ENCODE results near the gene CHAMP1.

Gene CHAMP1

DNA sequence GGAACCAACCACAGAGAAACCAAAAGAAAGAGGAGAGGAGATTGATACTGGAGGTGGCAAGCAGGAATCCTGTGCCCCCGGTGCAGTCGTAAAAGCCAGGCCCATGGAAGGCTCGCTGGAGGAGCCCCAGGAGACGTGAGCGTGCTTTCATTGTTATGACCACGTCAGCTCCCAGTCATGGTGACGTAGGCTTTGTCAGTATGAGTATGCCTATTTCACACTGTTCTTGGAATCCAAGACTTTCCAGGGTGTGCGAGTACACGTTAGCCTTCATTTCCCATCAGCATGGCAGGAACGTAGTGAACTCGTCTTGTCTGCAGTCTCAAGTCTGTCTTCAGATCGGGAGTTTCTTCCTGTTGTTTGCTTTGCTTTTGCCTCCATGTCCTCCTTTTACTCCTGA is 15.4 kb upstream of the CHAMP1 start:
- DNase-seq (ENCODE audit: low read depth in 2 of 2), result no peak

DNA sequence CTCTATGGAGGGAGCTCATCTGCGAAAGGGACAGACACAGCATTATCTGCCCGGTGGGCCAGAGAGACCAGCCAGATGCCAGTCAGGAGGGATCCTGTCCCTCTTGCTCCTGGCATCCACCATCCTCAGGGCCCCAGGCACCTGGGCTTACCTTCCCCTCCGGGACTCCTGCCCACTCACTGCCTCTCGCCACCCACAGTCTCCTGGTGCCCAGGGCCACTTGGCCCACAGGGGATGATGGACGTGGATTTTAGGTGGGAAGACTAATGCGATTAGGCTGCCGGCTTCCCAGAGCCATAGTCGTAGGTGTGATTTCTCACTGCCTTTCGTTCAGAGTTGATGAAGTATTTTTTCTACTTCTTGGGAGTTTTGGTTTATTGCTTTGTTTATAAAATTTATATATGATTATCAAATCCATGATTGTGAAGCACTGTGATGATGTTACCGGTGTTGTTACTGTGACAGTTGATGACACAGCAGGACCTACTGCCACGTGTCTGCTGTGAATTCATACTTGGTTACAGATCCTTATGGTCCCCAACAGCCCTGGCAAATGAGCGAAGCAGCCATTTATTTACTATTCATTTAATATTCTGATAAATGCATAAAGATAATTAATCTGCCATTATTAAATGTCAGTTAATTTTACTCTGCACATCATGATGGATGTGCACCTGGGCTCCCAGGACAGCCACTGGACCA is 14.5 kb upstream of the CHAMP1 start:
- DNase-seq (ENCODE audit: low read depth in 2 of 2), result no peak

DNA sequence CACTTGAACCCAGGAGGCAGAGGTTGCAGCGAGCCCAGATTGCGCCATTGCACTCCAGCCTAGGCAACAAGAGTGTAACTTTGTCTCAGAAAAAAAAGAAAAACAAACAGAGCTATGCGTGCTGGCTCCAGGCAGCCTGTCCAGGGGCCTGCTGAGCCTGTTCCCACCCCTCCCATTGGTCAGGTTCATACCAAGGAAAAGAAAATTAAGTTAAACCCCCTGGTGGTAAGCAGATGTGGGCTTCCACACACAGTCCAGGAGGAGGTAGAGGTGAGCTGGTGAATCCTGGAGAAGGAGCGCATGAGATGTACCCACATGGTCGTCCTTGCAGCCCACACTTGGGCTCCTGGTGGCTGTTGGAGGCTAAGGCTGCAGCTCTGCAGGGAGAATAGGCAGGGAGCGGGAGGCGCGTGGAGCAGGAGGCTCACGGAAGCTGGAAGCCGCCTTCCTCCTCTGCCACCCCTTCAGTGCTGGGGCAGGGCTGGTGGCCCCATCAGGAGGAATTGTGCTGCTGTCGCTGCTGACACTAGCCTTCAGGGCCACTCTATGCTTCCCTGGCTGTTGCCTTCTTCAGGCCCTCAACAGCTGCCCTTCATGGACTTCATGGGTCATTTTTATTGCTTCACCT is 10.5 kb upstream of the CHAMP1 start:
- DNase-seq (ENCODE audit: low read depth in 2 of 2), result no peak

DNA sequence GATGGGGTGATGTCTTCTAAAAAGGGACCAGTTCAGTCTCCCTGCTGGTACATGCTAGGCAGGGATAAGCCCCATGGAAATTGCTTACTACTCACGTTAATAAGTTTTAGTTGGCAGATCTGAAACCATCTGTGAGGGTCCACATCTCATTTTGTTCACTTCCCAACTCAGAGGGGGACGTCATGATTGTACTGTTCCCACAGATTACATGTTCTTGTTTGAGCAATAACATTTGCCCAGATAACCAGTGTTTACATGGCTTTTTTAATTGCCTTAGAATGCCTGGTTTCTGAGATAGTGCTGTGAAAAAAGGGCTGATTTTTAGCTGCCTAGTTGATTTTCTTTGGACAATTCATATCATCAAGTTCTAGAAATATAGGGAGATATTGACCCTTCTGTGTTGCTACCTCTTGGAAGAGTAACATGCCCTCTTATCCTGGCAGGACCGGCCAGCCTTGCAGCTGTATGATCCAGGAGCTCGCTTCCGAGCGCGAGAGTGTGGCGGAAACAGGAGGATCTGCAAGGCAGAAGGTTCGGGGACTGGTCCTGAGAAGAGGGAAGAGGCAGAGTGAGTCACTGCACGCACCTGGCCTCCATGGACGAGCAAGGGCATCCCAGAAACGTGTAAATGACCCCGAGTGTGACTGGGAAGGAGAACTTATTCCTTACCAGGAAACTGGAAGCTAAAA is 9.8 kb upstream of the CHAMP1 start:
- DNase-seq (ENCODE audit: low read depth in 2 of 2), result no peak

DNA sequence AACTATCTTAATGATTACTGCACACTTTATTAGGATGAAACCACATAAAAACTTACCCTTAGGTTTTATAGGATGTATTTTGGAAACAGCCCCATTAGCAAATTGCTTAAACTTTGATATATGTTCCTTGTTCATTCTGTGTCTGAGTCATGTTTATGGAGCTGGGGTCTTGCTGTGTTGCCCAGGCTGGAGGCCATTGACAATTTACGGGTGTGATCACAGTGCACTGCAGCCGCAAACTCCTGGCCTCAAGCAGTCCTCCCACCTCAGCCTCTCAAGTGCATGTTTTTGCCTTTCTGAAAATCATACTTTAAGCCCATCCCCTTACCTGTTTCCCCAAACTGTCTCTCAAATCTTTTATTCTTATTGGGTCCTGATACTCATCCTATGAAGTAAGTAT is 5.2 kb upstream of the CHAMP1 start:
- no peak for DNase-seq (ENCODE audit: low read depth in 2 of 2)

DNA sequence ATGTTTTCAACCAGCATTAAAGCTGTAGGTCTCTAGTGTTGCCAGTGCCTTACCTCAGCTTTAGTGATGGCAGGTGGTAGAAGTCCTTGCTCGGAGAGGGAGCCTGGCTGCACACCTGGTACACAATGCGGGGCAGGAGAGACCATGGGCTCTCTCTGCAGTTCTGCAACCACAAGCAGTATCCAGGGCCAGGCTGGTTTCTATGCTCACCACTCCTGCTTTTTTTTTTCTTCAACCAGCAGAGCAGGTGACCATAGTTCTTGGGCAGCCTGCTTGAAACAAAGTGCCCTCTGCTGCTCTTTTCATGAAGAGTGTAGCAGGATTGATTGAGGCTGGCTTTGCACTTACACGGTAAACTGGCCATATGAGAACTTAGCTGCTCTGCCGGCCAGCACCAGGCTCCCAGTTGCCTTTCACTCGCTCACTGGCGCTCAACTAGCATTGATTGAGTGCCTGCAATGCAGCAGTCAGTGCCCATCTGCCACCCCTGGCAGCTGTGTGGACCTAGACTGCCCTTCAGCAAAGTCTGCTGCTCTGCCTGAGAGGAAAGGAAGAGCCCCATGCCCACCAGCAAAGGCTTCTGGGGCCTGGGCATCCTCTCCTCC is 4.4 kb upstream of the CHAMP1 start:
- no peak for DNase-seq (ENCODE audit: low read depth in 2 of 2)

DNA sequence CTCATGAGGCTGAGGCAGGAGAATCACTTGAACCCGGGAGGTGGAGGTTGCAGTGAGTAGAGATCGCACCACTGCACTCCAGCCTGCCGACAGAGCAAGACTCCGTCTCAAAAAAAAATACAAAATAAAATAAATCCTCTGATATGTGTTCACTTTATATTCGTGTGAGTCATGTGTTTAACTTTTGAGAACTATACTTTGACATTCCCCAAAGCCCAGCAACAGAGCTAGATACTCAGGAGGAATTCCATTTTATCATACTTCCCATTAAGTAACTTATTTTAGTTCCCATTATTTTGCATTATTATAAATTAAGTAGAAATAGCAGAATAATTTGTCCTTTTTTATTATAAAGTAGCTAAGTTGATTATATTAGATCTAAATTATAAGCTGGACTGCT is 3.3 kb upstream of the CHAMP1 start:
- no peak for DNase-seq (ENCODE audit: low read depth in 2 of 2)

DNA sequence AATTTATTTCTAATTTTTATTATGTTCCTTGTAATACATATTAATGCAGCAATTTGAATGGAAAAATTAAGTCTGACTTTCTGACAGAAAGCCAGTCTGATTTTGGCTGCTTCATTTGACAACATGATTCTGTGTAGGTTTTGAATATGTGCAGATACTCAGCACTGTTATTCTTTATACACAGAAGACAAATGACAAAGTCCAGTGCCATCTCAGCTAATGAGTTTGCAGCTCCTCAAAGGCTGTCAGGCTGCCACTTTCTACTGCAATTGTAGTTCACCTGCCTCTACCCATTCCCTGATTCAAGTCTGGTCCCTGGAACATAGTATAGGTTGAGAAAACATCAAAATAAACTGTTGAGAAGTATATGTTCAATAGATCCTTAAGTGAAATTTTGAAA is 2.9 kb upstream of the CHAMP1 start:
- no peak for DNase-seq (ENCODE audit: low read depth in 2 of 2)

DNA sequence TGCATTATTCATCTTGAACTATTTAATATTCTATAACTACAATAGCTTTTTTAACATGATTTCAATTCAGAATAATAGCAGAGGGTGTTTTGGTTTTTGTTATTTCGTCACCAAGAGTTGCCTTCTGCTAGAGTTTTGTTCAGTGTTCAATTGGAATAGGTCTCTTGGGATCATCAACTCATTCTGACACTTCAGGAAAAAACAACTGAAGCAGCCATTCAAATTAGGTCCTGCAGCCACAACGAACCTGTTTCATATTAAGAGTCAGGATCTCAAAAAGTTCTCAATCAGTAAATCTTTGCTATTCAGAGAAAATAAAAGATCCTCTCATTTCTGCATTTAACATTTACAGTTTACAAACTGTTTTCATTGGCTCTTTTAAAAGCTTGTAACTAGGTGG is 2.4 kb upstream of the CHAMP1 start:
- DNase-seq (ENCODE audit: low read depth in 2 of 2), result no peak

DNA sequence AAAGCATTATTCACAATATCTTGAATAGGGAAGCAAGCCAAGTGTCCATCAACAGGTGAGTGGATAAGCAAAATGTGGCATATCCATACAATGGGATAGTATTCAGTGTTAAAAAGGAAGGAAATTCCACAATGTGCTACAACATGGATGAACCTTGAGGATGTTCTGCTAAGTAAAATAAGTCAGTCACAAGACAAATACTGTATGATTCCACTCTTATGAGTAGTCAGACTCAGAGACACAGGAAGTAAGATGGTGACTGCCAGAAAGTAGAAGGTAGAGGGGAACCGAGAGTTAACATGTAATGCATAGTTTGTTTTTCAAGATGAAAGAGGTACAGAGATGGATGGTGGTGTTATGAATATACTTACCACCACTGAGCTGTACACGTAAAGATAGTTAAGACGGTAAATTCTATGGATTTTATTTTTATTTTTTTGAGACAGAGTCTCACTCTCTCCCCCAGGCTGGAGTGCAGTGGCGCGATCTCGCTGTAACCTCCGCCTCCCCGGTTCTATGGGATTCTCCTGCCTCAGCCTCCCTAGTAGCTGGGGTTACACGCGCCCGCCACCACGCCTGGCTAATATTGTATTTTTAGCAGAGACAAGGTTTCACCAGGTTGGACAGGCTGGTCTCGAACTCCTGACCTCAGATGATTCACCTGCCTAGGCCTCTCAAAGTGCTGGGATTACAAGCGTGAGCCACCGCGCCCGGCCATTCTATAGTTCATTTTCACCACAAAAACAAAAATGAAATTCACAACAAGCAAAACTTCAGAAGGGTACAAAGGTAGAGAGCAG is 1.0 kb upstream of the CHAMP1 start:
- DNase-seq (ENCODE audit: low read depth in 2 of 2), result peak in 1 of 2 donors; percentile 12

DNA sequence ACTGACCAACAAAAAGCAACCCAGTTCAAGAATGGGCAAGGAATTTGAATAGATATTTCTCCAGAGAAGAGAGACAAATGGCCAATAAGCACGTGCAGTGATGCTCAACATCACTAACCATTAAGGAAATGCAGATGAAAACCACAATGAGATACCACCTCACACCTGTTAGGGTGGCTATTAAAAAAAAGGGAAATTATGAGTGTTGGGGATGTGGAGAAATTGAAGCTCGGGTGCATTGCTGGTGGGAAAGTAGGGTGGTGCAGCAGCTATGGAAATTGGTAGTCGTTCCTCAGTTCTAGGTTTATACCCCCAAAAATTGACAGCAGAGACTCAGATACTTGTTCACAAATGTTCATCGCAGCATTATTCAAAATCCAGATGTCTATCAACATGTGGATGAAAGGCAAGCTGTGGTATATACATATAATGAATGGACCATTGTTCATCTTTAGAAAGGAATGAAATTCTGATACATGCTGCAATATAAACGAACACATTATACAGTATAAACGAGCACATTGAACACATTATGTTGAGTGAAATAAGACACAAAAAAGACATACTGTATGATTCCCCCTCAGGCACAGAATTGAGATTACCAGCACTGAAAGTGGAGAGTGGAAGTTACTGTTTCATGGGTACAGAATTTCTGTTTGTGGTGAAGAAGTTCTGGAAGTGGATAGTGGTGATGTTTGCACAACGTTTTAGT is 927 bp downstream of the CHAMP1 start:
- DNase-seq (ENCODE audit: low read depth in 2 of 2), result no peak

DNA sequence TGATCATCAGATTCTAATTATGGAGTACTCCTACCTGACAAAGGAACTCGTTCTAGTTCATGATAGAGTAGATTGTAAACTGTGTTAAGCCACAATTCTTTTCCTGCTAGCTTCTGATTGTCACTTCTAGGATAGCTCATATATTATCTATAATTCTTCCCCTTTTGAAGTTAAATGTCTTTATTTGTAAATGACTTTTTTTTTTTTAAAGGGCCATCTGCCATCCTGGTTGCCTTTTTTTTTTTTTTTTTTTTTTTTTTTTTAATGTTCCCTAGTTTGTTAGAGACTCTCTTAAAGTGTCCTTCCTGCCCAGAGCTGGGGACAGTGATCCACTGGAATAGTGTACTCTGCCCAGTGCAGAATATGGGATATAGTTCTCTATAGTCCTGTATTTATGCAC is 4.3 kb downstream of the CHAMP1 start:
- DNase-seq (ENCODE audit: low read depth in 2 of 2), result no peak

DNA sequence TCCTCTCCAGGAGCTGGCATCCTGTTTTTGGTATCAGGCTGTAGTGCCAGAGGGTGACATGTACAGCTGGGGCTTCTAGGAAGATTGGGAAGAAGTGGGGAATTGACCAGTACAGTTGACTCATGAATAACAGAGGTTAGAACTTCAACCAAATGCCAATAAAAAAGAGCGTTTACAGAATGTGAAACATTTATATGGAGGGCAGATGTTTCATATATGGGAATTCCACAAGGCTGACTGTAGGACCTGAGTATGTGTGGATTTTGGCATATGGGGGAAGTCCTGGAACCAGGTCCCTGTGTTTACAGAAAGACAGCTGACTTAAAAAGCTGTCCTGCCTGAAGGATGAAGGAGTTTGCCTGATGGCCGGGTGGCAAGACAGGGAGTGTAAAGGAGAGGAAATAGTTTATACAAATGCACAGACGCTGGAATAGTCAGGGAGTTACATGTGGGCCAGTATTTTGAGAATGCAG is 5.2 kb downstream of the CHAMP1 start:
- no peak for DNase-seq (ENCODE audit: low read depth in 2 of 2)

DNA sequence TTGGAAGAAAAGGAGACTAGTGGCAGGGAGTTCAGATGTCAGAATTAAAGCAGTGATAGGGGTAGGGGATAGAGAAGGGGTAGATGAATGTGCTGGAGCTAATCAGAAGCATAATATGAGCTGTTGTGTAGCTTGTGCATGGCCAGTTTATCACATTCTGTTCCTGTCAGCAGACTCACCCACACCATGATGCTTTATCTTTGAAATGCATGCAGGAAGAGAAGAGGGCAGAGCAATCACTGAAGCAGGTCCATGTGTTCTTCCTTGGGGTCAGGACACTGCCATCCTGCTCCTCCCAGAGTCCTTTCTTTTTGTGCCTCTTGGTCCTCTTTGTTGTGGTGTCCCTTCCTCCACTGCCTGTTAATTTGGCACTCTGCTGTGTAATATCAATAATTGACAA is 5.8 kb downstream of the CHAMP1 start:
- DNase-seq (ENCODE audit: low read depth in 2 of 2), result no peak

DNA sequence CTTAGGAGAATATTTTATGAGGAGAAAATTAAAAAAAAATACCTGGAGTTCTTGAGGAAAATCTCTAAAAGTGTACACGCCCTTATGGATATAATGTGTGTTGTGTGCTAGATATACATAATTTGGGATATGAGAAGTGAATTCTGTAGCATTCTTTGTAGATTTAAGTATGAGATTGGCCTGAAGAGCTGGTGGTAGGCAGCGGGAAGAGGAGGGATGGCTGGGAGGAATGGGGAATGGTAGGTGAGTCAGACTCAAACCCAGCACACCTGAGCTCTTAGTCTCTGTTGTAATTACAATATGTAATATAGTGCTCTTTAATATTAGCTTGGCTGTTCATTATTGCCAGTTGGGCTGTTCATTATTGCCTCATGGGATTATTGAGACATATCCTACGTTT is 7.0 kb downstream of the CHAMP1 start:
- DNase-seq (ENCODE audit: low read depth in 2 of 2), result no peak

DNA sequence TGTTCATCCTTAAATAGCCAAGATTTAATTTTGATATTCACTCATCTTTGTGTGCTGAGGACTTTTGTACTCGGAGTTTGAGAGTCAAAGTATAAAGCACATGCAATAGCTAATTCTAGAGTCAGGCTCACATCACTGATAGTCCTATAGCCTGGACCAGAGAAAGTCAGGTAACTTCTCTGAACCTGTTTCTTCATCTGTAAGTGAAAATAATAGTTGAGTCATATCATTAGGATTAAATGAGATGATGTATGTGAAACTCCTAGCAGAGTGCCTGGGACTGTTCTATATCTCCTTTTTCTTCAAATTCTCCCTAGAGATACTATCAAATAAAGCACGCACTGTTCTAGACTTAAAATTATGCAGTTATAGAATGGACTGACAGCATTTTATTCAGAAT is 9.0 kb downstream of the CHAMP1 start:
- DNase-seq (ENCODE audit: low read depth in 2 of 2), result no peak

DNA sequence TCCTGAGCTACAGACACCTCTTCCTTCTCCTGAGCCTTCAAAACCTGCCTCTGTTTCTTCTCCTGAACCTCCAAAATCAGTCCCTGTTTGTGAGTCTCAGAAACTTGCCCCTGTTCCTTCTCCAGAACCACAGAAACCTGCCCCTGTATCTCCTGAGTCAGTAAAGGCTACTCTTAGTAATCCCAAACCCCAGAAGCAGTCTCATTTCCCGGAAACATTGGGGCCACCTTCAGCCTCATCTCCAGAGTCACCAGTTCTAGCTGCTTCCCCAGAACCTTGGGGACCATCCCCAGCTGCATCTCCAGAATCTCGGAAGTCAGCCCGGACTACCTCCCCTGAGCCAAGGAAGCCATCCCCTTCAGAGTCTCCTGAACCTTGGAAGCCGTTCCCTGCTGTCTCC is 10.0 kb downstream of the CHAMP1 start:
- no peak for DNase-seq (ENCODE audit: low read depth in 2 of 2)

DNA sequence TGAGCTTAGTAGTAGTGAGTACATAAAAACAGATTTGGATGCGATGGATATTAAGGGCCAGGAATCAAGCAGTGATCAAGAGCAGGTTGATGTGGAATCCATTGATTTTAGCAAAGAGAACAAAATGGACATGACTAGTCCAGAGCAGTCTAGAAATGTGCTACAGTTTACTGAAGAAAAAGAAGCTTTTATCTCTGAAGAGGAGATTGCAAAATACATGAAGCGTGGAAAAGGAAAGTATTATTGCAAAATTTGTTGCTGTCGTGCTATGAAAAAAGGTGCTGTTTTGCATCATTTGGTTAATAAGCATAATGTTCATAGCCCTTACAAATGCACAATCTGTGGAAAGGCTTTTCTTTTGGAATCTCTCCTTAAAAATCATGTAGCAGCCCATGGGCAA is 11.4 kb downstream of the CHAMP1 start:
- DNase-seq (ENCODE audit: low read depth in 2 of 2), result no peak

DNA sequence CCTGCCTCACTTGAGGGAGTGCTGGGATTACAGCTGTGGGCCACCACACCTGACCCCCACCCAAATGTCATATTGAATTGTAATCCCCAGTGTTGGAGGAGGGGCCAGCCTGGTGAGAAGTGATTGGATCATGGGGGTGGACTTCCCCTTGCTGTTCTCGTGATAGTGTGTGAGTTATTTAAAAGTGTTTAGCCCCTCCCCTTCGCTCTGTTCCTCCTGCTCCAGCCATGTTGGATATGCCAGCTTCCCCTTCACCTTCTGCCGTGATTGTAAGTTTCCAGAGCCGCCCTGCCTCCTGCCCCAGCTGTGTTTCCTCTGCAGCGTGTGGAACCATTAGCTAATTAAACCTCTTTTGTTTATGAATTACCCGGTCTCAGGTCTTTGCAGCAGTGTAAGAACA is 13.7 kb downstream of the CHAMP1 start:
- no peak for DNase-seq (ENCODE audit: low read depth in 2 of 2)

DNA sequence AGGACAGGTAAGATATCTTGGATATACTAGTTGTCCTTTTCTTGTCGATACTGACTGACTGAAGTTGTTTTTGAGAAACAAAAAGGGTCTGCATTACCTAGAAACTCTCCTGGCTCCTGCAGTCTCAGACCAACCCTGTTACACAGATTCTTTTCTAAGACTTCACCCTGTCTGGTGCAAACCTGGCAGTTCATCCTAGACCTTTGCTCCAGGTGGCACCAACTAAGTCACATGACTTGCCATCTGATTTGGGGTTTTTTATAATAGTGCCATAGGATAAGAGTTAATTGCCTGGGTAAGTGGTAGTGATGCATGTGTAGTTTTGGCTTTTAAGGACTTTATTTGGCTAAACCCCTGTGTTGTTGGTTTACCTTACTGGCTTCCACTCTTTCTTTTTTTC is 14.3 kb downstream of the CHAMP1 start:
- no peak for DNase-seq (ENCODE audit: low read depth in 2 of 2)

DNA sequence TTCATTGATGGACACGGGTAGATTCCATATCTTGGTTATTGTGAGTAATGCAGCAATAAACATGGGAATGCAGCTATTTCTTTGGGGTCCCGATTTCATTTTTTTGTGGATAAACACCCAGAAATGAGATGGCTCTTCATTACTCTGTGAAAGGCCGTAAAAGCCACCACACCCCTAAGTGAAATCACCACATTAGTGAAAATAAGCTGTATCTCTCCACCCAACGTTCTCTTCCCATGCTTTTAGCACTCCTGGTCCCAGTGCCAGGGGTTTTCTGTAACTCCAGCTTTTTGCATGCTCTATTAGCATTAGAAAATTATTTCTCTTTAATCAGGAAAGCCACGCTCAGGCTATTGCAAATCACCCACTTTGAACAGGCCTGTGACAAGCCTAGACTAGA is 15.8 kb downstream of the CHAMP1 start:
- DNase-seq (ENCODE audit: low read depth in 2 of 2), result no peak

Measured in stimulated activated CD4-positive, alpha-beta T cell treated with anti-CD3 and anti-CD28 coated beads, Interleukin-1b, Interleukin-23, amount 100 ng/mL, for 4 hours (primary cell).